Measurements from ENCODE around the gene PAXIP1.
"Not testable (repeated sequence)": the region's sequence is repeated elsewhere in the genome, so short reads cannot be mapped to it uniquely, and the experiment has no call there.

PAXIP1 gene

GRCh38 chr7:155003092-155003375 is at the start of gene PAXIP1:
PAXIP1 (minus strand) TSS chr7:155003124; CDS start chr7:155002929, 195 bp downstream.
- FAIRE-seq: no peak

GRCh38 chr7:155051355-155051754 is 48.4 kb upstream of the PAXIP1 start:
- no peak for FAIRE-seq

- FAIRE-seq: no peak
Observed at GRCh38 chr7:155048006-155048405, 45.1 kb upstream of the PAXIP1 start.

- FAIRE-seq: no peak
Observed at GRCh38 chr7:155043756-155044155, 40.8 kb upstream of the PAXIP1 start.

GRCh38 chr7:155038335-155038734 is 35.4 kb upstream of the PAXIP1 start:
- FAIRE-seq: no peak

- FAIRE-seq: not testable (repeated sequence)
Observed at GRCh38 chr7:155034495-155034894, 31.6 kb upstream of the PAXIP1 start.

GRCh38 chr7:155032978-155033377 is 30.1 kb upstream of the PAXIP1 start:
- FAIRE-seq: no peak

GRCh38 chr7:155027879-155028278 is 25.0 kb upstream of the PAXIP1 start:
- no peak for FAIRE-seq

GRCh38 chr7:155021699-155022145 is 18.8 kb upstream of the PAXIP1 start:
- no peak for FAIRE-seq

- no peak for FAIRE-seq
Observed at GRCh38 chr7:155020996-155021395, 18.1 kb upstream of the PAXIP1 start.

GRCh38 chr7:155017834-155018233 is 14.9 kb upstream of the PAXIP1 start:
- no peak for FAIRE-seq

- FAIRE-seq: no peak
Observed at GRCh38 chr7:155011086-155011485, 8.2 kb upstream of the PAXIP1 start.

GRCh38 chr7:155009570-155010157 is 6.7 kb upstream of the PAXIP1 start:
- no peak for FAIRE-seq

- no peak for FAIRE-seq
Observed at GRCh38 chr7:155007947-155008346, 5.0 kb upstream of the PAXIP1 start.

GRCh38 chr7:155003376-155004214 is 671 bp upstream of the PAXIP1 start:
- no peak for FAIRE-seq

GRCh38 chr7:155002411-155003091 is 373 bp downstream of the PAXIP1 start:
- FAIRE-seq: no peak

GRCh38 chr7:155001756-155002410 is 1.0 kb downstream of the PAXIP1 start:
- no peak for FAIRE-seq

- no peak for FAIRE-seq
Observed at GRCh38 chr7:155000795-155001194, 2.1 kb downstream of the PAXIP1 start.

- FAIRE-seq: no peak
Observed at GRCh38 chr7:154998481-154998880, 4.4 kb downstream of the PAXIP1 start.

- FAIRE-seq: no peak
Observed at GRCh38 chr7:154997840-154998370, 5.0 kb downstream of the PAXIP1 start.

GRCh38 chr7:154996756-154997155 is 6.2 kb downstream of the PAXIP1 start:
- FAIRE-seq: no peak

GRCh38 chr7:154996101-154996500 is 6.8 kb downstream of the PAXIP1 start:
- no peak for FAIRE-seq

GRCh38 chr7:154994996-154995395 is 7.9 kb downstream of the PAXIP1 start:
- no peak for FAIRE-seq
